Glutamatergic neuron (in vitro differentiated cells): ENCODE measurements around the gene CYP51A1. TPM values are rescaled to one million over a fixed set of nuclear protein-coding genes. Genes with fewer than 3 reads are reported as not detected.
A peak's percentile ranks its signal among the peaks of the same experiment; 100 is the strongest.
"Not testable (repeated sequence)": the region's sequence is repeated elsewhere in the genome, so short reads cannot be mapped to it uniquely, and the experiment has no call there.

Experiments used
- DNase-seq: peaks from one replicate; pipeline ENCODE4 v3.0.0; 2022
- H3K27ac Mint-ChIP-seq: one replicate; pipeline ENCODE4 v1.8.0; 2020; ENCODE audit warnings: mild to moderate bottlenecking, mixed read lengths, inconsistent platforms; ENCODE audit not compliant: unreplicated experiment
- H3K27me3 Mint-ChIP-seq: one replicate; pipeline ENCODE4 v1.8.0; 2020; ENCODE audit warnings: mild to moderate bottlenecking, moderate library complexity, mixed read lengths, inconsistent platforms; ENCODE audit not compliant: unreplicated experiment
- H3K36me3 Mint-ChIP-seq: one replicate; pipeline ENCODE4 v1.8.0; 2020; ENCODE audit warnings: mild to moderate bottlenecking, mixed read lengths, inconsistent platforms; ENCODE audit not compliant: unreplicated experiment
- H3K4me1 Mint-ChIP-seq: one replicate; pipeline ENCODE4 v1.8.0; 2020; ENCODE audit warnings: mild to moderate bottlenecking, low read depth, mixed read lengths, inconsistent platforms; ENCODE audit not compliant: unreplicated experiment
- H3K4me3 Mint-ChIP-seq: one replicate; pipeline ENCODE4 v1.8.0; 2020; ENCODE audit warnings: mild to moderate bottlenecking, mixed read lengths, inconsistent platforms; ENCODE audit not compliant: unreplicated experiment
- H3K9me3 Mint-ChIP-seq: one replicate; pipeline ENCODE4 v1.8.0; 2020; ENCODE audit warnings: mild to moderate bottlenecking, moderate library complexity, mixed read lengths, inconsistent platforms; ENCODE audit not compliant: unreplicated experiment
- CTCF ChIP-seq: fragments of 200-600 bp; sonication (generic); IDR thresholded peaks from one replicate; pipeline ENCODE4 v1.5.0; 2021; ENCODE audit not compliant: partially characterized antibody, unreplicated experiment
- total RNA-seq: library from RNA; stranded (reverse); fragmentation: NEBNext Ultra II Directional; extraction: Animal tissue kit (Norgen Biotek cat#: 25700); gene quantifications from one replicate; pipeline ENCODE4 v1.2.1, GENCODE V29; 2021; ENCODE audit not compliant: unreplicated experiment

Gene CYP51A1
- total RNA-seq, 1 donor from 2014 or later: 207 TPM

- no peak for DNase-seq
- Mint-ChIP-seq H3K27me3 (no peaks in the 10 kb centered on the region), H3K9me3 (no peaks in the 10 kb centered on the region), H3K27ac (no peak overlapping the region), H3K36me3 (no peaks in the 10 kb centered on the region), H3K4me1 (peaks cover 2% of the 10 kb centered on the region), H3K4me3 (no peak overlapping the region)
- TF ChIP-seq CTCF: no peak
Observed at GRCh38 chr7:92158660-92159575, 24.6 kb upstream of the CYP51A1 start.

- no peaks in the 10 kb centered on the region for H3K36me3 Mint-ChIP-seq
- H3K4me1 Mint-ChIP-seq: peaks cover 2% of the 10 kb centered on the region
- H3K27ac Mint-ChIP-seq: no peak overlapping the region
- H3K4me3 Mint-ChIP-seq: no peak overlapping the region
- no peaks in the 10 kb centered on the region for H3K27me3 Mint-ChIP-seq
- no peak for TF ChIP-seq CTCF
- DNase-seq: no peak
- H3K9me3 Mint-ChIP-seq: no peaks in the 10 kb centered on the region
Observed at GRCh38 chr7:92156990-92157389, 22.7 kb upstream of the CYP51A1 start.

- no peaks in the 10 kb centered on the region for H3K27me3 Mint-ChIP-seq
- H3K36me3 Mint-ChIP-seq: no peaks in the 10 kb centered on the region
- H3K27ac Mint-ChIP-seq: no peak overlapping the region
- H3K4me1 Mint-ChIP-seq: peaks cover 3% of the 10 kb centered on the region
- no peaks in the 10 kb centered on the region for H3K9me3 Mint-ChIP-seq
- H3K4me3 Mint-ChIP-seq: no peak overlapping the region
- no peak for DNase-seq
- TF ChIP-seq CTCF: no peak
Observed at GRCh38 chr7:92155108-92155739, 20.9 kb upstream of the CYP51A1 start.

- no peak for DNase-seq
- Mint-ChIP-seq H3K4me3 (no peak overlapping the region), H3K27me3 (no peaks in the 10 kb centered on the region), H3K4me1 (peaks cover 3% of the 10 kb centered on the region), H3K9me3 (no peaks in the 10 kb centered on the region), H3K36me3 (no peaks in the 10 kb centered on the region), H3K27ac (peak overlapping the region; percentile 60)
- TF ChIP-seq CTCF: no peak
Observed at GRCh38 chr7:92150450-92151017, 16.3 kb upstream of the CYP51A1 start.

GRCh38 chr7:92149736-92150239 is 15.5 kb upstream of the CYP51A1 start:
- no peaks in the 10 kb centered on the region for H3K27me3 Mint-ChIP-seq
- H3K27ac Mint-ChIP-seq: no peak overlapping the region
- H3K4me3 Mint-ChIP-seq: no peak overlapping the region
- no peaks in the 10 kb centered on the region for H3K36me3 Mint-ChIP-seq
- peaks cover 3% of the 10 kb centered on the region for H3K4me1 Mint-ChIP-seq
- no peak for DNase-seq
- TF ChIP-seq CTCF: no peak
- H3K9me3 Mint-ChIP-seq: no peaks in the 10 kb centered on the region

GRCh38 chr7:92143192-92143880 is 9.1 kb upstream of the CYP51A1 start:
- H3K36me3 Mint-ChIP-seq, H3K4me1 Mint-ChIP-seq, H3K9me3 Mint-ChIP-seq, H3K4me3 Mint-ChIP-seq, H3K27me3 Mint-ChIP-seq, DNase-seq: not testable (repeated sequence)
- peak overlapping the region; percentile 79 for H3K27ac Mint-ChIP-seq

GRCh38 chr7:92142791-92143190 is 8.5 kb upstream of the CYP51A1 start:
- H3K27ac Mint-ChIP-seq, DNase-seq, H3K36me3 Mint-ChIP-seq, H3K27me3 Mint-ChIP-seq, H3K9me3 Mint-ChIP-seq, H3K4me1 Mint-ChIP-seq, H3K4me3 Mint-ChIP-seq: not testable (repeated sequence)
